ENCODE data around the gene TPM4.

DNA sequence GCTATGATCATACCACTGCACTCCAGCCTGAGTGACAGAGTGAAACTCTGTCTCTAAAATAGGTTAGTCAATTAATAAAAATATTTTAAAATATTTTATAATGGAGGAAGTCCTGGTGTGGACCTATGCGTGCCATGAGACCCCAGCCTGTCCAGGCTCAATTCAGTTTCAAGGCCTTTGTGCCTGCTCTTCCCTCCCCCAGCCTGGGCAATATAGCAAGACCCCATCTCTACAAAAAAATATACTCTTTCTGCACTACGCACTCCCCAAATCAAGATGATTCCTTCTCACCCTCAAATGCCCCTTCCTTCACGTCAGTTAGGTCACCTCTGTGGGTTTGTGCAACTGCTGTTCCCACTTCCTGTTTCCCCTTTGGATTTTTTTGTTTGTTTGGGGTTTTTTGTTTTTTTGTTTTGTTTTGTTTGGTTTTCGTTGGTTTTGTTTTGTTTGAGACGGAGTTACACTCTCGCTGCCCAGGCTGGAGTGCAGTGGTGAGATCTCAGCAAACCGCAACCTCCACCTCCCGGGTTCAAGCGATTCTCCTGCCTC lies 65.8 kb downstream of the TPM4 start:
- TF ChIP-seq ELF4 (CRISPR knock-in tag; IDR thresholded peaks at IDR 0.05; ENCODE audit: borderline replicate concordance) (no peak), ZNF230 (CRISPR knock-in tag; IDR thresholded peaks at IDR 0.05) (no peak), PHF8 (CRISPR knock-in tag; IDR thresholded peaks at IDR 0.05) (no peak), ZNF790 (CRISPR knock-in tag; IDR thresholded peaks at IDR 0.05; ENCODE audit: borderline replicate concordance) (no peak), ZNF280D (CRISPR knock-in tag; IDR thresholded peaks at IDR 0.05) (no peak), KAT7 (CRISPR knock-in tag; IDR thresholded peaks at IDR 0.05; ENCODE audit: borderline replicate concordance) (no peak), ZNF563 (CRISPR knock-in tag; IDR thresholded peaks at IDR 0.05) (no peak)
- TF ChIP-seq, protein P1, sequence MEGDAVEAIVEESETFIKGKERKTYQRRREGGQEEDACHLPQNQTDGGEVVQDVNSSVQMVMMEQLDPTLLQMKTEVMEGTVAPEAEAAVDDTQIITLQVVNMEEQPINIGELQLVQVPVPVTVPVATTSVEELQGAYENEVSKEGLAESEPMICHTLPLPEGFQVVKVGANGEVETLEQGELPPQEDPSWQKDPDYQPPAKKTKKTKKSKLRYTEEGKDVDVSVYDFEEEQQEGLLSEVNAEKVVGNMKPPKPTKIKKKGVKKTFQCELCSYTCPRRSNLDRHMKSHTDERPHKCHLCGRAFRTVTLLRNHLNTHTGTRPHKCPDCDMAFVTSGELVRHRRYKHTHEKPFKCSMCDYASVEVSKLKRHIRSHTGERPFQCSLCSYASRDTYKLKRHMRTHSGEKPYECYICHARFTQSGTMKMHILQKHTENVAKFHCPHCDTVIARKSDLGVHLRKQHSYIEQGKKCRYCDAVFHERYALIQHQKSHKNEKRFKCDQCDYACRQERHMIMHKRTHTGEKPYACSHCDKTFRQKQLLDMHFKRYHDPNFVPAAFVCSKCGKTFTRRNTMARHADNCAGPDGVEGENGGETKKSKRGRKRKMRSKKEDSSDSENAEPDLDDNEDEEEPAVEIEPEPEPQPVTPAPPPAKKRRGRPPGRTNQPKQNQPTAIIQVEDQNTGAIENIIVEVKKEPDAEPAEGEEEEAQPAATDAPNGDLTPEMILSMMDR (CRISPR knock-in tag; IDR thresholded peaks at IDR 0.05), result no peak
- TF ChIP-seq, protein P2, sequence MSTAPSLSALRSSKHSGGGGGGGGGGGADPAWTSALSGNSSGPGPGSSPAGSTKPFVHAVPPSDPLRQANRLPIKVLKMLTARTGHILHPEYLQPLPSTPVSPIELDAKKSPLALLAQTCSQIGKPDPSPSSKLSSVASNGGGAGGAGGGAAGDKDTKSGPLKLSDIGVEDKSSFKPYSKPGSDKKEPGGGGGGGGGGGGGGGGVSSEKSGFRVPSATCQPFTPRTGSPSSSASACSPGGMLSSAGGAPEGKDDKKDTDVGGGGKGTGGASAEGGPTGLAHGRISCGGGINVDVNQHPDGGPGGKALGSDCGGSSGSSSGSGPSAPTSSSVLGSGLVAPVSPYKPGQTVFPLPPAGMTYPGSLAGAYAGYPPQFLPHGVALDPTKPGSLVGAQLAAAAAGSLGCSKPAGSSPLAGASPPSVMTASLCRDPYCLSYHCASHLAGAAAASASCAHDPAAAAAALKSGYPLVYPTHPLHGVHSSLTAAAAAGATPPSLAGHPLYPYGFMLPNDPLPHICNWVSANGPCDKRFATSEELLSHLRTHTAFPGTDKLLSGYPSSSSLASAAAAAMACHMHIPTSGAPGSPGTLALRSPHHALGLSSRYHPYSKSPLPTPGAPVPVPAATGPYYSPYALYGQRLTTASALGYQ (CRISPR knock-in tag; IDR thresholded peaks at IDR 0.05), result no peak

All from HepG2 (cell line).